Epithelial cell of umbilical artery (primary cell): ENCODE measurements around the gene PIGBOS1. TPM values are rescaled to one million over a fixed set of nuclear protein-coding genes. Genes with fewer than 3 reads are reported as not detected.

Experiments used
- total RNA-seq: library from RNA; depleted of rRNA; stranded (reverse); fragments of >200 nt; gene quantifications from 2 replicates; pipeline ENCODE4 v1.2.3, GENCODE V29; 2014

PIGBOS1 gene, protein sequence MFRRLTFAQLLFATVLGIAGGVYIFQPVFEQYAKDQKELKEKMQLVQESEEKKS
- 9.1 and 16.4 TPM in 2 replicates for total RNA-seq

DNA sequence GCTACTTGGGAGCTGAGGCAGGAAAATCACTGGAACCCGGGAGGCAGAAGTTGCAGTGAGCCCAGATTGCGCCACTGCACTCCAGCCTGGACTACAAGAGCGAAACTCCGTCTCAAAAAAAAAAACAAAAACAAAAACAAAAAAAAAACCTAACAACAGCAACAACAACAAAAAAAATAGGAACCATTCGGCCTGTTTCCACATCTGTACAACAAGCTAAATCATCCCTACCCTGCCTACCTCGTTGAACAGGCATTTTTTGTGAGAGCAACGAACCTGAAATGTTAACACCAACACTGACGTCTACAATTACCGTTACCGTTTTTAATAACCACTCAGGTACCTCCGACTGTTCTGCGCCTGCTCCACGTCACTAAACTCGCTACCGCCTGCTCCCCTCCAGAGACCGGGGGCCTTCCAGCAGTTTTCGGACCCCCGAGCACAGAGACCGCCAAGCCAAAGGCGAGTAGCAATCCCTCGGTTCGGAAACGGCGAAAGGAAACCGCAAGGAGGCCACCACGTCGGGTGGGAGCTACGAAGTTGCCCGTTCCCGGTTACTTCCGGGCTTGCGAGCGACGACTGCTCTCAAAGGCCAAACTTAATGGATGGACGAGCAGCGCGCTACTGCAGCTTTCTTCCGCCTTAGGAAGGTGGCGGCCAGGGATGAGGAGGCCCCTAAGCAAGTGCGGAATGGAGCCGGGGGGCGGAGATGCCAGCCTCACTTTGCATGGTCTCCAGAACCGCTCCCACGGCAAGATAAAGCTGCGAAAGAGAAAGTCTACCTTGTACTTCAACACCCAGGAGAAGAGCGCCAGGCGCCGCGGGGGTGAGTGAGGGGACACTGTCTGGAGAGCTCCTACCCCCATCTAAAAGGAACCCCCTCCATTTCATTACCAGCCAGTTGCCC is at the start of gene PIGBOS1, which contains the start of gene PIGB:
Gene PIGBOS1 (minus strand): TSS at position 536 of the 907 bp plus-strand sequence. CDS start 1,331 bp downstream, outside the sequence.
Gene PIGB (plus strand): TSS at position 635 of the 907 bp plus-strand sequence. CDS start 29 bp downstream, at position 664.

DNA sequence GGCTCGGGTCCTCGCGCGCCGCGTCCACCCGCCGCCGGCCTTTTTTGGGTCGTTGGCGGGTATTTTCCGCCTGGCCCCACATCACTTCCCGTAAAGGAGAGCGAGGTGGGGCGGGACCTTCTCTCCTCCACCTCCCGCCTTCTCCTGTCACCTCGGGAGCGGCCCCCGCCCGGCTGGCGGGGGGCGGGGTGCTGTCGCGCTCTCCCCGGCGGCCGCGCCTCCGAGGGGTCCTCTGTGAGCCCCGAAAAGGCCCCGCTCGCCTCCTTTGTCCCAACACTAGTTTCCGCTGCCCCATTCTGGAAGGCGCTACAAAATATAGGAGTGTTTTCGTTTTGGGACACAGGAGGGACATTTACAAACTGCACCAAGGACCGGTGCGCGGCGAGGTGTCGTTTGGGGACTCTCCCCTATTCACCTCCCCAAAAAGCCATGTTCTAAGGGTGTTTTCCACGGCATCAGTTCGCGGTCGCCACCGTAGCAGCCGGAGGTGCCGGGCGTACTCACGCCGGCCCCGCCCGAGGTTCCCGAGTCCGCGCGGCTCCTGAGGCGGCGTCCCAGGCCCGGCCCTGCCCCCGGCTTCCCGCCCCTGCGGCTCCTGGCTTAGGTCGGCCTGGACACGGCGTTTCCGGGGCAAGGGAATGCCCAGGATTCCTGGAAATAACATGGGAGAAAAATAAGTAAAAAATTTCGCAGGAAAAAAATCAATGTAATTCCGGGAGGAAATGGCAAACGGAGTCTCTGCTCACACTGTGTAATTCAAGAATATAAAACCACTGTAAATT is 29.0 kb downstream of the PIGBOS1 start, which contains the start of gene RAB27A:
Gene RAB27A (minus strand): TSS at position 68 of the 782 bp plus-strand sequence. CDS start 54,879 bp downstream, outside the sequence.

Other genes starting within 250 kb of the PIGBOS1 start
- gene RSL24D1, start 122.2 kb downstream of the PIGBOS1 start, total RNA-seq = 112 and 120 TPM in 2 replicates
- gene RAB27A, start 29.3 kb downstream of the PIGBOS1 start, total RNA-seq = 6.5 and 8.7 TPM in 2 replicates
- gene PIGB, start 99 bp upstream of the PIGBOS1 start, total RNA-seq = 8.7 and 8.8 TPM in 2 replicates
- 42.9 and 58.8 TPM in 2 replicates for gene CCPG1, start 89.2 kb upstream of the PIGBOS1 start, total RNA-seq
- 0.61 and 1.6 TPM in 2 replicates for gene PIERCE2, start 89.4 kb upstream of the PIGBOS1 start, total RNA-seq
- gene DNAAF4, start 189.1 kb upstream of the PIGBOS1 start, total RNA-seq = 0.91 and 2.3 TPM in 2 replicates